HG03095 (cell line): ENCODE measurements around the gene UBAC2.
"Not testable (repeated sequence)": the region's sequence is repeated elsewhere in the genome, so short reads cannot be mapped to it uniquely, and the experiment has no call there.

ENCODE experiments used
- ATAC-seq: cut with Tn5 transposase; IDR thresholded peaks from one replicate; pipeline ENCODE4 v1.9.1; 2021; ENCODE audit warnings: moderate library complexity; ENCODE audit not compliant: unreplicated experiment

The UBAC2 gene

DNA sequence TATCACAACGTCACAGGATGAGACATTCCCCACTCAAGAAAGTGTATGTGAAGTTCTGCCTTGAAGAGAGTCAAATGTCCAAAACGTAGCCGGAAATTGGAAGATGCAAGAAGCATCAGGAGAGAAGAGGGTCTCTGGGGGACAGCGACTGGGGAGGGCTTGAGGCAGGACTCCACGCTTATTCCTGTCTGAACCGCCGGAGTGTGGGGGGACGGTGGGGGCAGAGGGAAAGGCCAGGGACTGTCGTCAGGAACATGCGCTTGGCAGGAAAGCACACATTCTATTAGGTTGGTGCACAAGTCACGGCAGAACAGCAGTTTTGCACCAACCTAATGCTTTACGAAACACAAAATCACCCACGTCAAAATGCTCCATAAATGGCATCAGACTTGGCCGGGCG, 205.3 kb downstream of the UBAC2 start:
- ATAC-seq: no peak

DNA sequence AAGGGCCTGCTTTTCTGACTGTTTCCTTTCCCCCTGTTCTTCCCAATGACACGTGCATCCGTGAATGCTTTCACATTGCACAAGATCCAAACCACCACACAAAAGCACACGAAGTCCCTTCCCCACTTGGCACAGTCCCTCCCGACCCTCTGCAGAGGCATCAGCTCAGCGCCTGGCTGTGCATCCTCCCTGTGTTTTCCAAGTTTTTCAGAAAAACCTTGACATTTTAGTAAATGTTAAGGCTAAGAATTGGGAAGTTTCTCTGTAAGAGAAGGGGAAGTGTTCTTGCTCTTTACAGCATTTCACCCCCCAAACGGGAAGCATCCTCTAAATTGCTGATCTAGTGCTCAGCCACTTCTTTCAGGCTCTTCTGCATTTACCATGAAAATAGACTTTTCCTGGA, 206.1 kb downstream of the UBAC2 start:
- no peak for ATAC-seq

DNA sequence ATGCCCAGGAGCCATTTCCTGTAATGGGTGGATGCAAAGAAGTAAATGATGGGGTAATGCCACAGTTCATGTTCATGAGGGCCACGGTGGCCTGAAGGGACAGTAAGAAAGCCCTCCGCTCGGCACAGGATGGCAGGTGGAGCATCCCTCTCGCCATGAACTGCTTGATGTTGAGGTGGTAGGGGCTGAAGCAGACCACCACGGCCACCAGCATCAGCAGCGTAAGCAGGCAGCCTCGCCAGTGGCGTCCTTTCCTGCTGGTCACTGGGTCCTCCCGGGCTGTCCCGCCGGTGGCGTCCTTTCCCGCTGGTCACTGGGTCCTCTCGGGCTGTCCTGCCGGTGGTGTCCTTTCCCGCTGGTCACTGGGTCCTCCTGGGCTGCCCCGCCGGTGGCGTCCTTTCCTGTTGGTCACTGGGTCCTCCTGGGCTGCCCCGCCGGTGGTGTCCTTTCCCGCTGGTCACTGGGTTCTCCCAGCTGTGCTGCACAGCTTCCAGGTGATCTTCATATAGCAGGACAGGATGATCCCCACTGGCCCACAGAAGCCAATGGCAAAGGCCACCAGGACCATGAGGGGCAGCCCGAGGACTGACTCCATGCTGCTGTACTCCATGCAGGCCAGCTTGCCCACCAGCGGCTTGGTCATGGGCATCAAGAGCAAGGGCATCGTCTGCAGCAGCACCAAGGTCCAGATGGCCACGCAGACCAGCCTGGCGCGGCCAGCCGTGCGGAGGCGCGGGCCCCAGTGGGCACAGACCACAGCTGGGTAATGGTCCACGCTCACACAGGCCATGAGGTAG, 207.4 kb downstream of the UBAC2 start:
- no peak for ATAC-seq

DNA sequence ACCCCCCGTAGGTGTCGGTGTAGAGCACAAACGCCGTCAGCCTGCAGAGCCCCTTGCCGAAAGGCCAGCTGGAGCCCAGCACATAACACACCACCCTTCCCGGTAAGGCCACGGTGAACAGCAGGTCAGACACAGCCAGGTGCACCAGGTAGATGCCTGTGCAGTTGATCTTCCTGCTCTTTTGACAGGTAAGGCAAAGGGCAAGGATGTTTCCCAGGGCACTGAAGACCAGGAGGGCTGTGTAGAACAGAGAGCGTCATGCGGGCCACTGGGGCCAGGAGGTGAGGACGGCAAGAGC, 208.0 kb downstream of the UBAC2 start:
- no peak for ATAC-seq

DNA sequence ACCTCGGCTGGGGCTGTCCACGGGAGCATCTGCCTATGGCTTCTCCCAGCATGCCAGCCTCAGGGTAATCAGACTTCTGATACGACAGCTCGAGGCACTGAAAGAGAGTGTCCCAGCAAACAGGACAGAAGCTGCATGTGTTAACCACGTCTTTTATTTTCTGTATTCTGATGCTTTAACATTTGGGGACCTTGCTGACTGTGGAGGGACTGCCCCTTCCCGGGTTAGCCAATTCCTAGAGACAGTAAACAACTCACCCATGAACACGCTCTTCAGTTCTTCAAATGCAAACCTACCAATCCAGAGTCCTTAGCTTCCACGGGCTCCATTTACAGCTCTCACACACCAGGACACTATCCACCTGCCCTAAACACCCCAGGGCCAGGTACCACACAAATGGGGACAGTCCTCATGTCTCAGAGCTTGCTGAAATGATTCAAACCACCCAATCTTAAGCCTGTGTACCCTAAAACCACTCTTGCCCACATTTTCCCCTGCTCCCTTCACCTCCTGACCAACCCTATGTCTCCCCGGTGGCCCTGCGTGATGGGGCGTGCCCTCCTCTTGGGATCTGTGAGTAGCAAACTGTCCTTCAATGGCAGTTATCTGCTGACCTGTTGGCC, 208.9 kb downstream of the UBAC2 start:
- not testable (repeated sequence) for ATAC-seq

DNA sequence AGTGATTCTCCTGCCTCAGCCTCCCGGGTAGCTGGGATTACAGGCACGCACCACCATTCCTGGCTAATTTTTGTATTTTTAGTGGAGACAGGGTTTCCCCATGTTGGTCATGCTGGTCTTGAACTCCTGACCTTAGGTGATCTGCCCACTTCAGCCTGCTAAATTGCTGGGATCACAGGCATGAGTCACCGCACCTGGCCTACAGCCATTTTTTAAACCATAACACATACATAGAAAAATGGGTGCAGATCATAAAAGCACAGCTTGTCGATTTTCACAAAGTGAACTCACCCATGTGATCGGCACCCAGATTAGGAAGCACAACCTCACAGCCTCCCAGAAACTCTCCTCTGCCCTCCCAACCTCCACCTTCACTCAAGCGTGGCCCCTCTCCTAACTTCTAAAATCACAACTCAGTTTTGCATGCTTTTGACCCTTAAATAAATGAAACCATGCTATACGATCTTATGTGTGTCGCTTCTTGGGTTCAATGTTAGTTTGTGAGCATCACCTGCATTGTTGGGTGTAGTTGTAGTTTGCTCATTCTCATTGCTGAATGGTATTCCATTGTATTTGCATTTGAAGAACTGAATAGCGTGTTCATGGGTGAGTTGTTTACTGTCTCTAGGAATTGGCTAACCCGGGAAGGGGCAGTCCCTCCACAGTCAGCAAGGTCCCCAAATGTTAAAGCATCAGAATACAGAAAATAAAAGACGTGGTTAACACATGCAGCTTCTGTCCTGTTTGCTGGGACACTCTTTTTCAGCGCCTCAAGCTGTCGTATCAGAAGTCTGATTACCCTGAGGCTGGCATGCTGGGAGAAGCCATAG, 210.2 kb downstream of the UBAC2 start:
- not testable (repeated sequence) for ATAC-seq

DNA sequence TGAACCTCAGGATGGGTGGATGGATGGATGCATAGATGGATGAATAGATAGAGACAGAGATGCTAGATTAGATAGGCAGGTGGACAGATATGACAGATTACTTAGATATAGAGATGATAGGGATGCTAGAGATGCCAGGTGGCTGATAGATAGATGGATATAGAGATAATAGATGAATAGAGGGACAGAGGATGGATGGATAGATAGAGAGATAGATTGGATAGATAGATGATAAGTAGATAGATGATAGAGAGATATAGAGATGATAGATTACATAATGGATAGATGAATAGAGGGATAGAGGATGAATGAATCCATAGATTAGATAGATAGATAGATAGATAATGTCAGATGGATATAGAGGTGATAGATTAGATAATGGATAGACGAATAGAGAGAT, 212.2 kb downstream of the UBAC2 start:
- ATAC-seq: no peak

DNA sequence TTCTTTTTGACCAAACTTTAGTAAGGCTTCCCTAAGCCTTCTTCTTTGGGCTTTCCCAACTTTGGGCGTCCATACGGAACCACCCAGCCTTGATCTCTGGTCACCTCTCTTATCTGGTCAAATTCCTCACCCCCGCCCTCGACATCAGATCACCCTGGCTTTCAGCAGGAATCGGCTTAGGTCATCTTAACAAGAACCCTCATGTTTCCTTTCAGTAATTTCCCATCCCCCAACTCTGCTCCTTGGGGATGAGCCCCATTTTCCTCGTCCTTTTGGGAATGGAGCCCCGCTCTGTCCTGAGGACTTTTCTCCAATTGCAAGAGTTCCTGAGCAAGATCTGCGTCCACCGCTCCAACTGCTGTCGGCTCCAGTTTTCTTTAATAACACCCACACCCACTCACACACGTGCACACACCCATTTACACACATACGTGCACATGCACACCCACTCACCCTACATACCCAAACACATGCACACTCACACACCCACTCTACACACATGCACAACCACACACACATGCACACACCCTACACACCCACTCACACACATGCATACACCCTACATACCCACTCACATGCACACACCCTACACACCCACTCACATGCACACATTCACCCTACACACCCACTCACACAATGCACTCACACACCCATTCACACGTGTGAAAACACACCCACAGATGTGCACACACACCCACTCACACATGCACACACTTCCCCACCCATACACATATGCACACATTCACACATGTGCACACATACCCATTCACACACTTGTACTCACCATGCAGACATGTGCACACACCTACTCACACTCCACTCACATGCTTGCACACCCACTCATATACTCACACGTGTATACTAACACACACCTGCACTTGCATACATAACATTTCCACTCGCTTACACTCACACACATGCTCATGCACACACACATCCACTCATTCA, 213.7 kb downstream of the UBAC2 start:
- no peak for ATAC-seq

DNA sequence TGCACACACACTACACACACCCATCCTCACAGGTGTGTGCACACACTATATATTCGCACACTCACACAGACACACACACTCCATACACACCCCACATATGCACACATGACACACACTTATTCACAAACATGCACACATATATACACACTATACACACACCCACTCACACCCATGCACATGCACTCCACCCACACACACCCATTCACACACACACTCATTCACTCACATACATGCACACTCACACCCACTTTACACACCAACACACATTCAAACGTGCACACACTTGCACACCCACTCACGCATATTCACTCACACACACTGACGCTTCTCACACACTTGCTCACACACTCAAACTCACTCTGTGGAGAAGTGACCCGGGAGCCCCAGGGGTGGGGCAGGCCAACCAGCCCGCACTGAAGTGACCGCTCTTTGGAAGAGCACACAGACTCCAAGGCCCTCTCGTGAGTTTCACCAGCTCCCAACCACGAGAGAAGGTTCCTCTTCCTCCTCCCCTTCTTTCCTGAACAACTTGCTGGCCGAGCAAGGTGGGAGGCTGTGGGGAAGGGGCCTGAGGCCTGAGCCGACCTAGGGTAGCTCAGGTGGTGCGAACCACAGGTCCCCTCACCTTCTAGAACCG, 214.5 kb downstream of the UBAC2 start:
- ATAC-seq: no peak

DNA sequence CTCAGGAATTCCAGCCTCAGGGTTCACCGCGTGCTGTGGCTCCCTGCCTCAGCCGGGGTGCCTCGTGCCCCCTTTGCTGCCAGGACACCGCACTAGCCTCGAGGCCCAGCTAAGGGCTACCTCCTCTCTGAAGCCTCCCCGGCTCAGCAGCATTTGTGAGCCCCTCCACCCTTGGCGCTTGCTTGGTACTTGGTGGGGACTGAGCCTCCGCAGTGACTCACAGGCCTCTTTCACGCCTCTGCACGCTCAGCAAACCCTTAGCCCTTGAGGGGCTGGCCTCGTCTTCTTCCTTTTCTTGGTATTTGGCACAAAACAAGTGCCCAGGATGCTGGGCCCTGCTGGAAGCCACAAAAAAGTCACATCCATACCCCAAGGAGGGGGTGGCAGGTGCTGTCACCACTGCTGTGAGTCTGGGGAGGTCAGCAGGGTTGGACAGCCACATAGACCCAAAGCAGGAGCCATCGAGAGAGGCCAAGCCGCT, 215.2 kb downstream of the UBAC2 start:
- no peak for ATAC-seq

DNA sequence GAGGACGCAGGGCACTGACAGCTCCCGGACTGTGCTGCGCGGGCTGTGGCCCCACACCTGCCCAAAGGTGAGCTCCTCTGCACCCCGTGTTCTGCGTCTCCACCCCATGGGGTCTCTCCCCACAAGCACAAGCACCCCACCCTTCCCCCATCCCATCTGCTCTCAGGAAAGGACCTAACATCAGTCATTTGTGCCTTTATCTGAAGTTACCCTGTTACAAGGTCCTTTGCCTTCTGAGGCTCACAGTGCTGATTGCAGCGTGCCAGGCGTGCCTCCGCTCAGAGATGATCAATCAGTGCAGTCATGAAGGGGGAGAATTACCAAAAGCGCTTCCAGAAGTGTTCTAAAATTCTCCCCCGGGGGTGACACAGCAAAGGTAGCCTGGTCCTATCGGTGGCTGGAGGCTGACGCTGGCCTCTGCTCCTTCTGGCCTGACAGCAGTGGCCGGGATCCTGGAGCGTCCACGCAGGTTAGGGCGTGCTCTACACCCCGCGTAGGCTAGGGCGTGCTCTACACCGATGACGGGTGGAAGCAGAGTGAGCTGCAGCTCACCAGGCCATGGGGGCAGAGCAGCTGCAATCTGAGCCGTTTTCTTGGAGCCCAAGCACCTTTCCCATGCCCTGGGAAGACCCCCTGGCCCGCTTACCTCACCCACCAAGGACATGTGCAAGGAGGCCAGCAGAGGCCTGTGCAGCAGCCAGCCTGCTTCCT, 215.9 kb downstream of the UBAC2 start:
- ATAC-seq: no peak

DNA sequence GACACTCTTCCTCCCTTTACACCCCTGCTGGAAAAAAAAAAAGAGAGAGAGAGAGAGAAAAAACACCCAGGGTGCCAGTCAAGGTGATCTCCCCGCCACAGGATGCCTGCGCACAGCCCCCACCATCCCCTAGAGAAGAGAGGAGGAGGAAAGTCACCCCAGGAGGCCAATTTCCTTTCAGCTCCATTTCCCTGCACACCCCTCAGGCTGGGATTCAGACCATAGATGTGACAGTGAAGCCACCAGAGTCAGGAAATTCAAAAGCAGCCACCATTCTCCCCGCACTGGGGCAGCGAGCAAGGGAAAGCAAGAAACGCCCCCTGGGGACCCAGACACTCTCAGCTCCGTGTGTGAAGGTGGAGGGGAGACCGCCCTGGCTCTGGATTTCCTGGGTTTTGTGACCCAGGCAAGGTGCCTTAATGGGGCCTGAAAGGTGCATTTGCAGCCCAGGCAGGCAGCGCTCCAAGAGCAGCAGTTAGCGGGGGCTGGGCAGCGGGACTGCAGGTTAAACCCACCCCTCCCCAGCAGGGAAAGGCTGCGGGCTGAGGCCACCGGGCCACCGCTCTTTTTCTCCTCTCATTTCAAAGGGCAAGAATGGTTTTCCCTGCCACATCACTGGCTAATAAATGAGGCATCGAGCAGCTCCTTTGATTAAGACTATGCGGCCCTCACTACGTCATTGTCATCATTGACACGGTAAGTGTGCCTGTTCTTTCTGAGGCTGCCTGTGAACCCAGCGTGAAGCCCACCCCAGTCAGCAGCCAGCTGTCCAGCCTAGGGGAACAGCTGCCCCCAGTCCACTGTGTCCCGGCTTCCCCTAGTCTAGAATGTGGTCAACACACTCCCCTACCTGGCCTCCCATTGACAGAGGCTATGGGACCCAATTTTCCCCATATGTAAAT, 216.8 kb downstream of the UBAC2 start:
- ATAC-seq: no peak

DNA sequence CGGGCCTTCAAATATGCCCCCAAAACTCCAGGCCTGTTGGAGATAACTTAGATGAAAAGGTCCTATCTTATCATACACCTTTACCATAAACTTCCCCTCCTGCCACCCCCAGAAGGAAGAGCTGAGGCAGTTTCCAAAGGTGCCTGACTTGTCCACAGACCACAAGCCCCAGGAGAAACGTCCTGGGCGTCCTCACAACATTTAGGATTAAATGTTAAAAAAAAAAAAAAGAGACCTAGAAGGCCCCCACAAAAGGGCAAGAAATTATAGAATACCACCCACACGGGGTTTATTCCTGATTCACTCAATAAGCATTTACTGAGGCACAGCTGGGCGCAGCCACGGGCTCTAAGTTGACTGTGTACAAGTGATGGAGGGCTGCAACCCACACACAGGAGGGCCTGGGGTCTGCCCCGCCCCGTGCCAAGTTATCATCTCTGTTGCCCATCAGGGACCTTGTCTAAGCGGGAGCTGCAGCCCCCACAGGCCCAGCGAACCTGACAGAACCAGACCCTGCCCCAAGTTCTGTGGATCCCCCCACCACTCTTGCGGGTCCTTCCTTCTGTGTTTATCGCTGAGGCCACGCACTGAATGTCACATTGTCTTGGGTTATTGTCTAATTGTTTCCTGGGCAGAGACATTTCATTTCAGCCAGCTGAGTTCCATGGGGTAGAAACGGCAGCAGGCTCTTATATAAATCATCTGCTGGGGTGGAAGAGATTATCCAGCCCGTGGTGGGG, 217.6 kb downstream of the UBAC2 start:
- ATAC-seq: no peak

DNA sequence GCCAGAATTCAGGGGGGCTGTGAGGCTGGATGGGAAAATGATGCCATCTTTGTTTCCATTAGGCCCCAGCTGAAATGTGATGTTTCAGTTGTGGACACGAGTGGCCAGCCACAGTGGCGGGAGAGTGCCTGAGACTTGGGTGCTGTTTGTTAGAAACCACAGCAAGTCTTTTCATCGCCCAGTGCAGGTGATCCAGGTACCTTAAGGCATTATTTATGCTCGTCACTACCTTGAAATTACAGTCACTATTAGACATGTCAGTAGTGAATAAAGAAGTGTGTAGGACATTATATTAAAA, 218.1 kb downstream of the UBAC2 start:
- no peak for ATAC-seq

DNA sequence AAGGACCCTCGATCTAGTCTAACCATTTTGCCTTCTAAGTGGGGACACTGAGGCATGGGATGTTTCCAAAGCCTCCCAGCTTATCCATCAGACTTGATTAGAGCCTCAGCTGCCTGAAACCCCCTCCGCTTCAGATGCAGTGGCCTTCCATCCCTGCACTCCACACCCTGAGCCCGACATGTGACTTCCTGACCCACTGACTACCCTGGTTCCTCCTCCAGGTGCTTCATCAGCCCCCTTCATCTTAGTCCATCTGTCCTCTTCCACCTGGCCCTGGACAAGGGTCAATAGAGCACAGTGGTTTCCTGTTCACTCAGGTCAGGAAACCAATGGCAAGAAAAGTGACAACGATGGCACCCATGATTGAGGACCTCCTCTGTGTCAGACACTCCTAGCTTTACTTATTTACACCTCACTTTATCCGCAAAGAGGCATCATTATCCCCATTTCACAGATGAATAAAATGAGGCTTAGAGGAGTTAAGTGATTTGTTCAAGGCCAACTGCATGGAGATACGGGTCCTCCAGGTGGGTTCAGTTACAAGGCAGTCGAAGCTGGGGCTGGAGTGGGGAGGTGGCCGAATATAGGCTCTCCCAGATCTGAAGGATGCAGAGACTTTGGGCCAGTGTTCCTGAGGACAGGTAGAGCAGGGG, 219.1 kb downstream of the UBAC2 start:
- ATAC-seq: no peak

DNA sequence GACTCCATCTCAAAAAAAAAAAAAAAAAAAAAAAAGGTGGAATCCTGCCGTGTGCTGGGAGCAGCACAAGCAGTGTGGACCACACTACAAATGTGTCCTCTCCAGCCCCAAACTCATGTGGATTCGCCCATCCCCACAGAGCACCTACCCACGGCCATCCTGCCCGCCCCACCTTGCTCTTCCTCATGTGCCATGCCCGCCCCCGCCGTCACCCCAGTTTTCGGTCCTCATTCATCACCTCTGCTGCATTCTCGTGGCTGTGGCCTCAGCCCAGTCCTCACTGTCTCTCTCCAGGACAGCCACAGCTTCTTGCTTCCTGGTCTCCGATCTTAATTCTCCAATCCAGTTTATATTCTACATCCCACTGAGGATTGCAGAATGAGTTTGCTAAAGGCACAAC, 220.6 kb downstream of the UBAC2 start:
- ATAC-seq: no peak

DNA sequence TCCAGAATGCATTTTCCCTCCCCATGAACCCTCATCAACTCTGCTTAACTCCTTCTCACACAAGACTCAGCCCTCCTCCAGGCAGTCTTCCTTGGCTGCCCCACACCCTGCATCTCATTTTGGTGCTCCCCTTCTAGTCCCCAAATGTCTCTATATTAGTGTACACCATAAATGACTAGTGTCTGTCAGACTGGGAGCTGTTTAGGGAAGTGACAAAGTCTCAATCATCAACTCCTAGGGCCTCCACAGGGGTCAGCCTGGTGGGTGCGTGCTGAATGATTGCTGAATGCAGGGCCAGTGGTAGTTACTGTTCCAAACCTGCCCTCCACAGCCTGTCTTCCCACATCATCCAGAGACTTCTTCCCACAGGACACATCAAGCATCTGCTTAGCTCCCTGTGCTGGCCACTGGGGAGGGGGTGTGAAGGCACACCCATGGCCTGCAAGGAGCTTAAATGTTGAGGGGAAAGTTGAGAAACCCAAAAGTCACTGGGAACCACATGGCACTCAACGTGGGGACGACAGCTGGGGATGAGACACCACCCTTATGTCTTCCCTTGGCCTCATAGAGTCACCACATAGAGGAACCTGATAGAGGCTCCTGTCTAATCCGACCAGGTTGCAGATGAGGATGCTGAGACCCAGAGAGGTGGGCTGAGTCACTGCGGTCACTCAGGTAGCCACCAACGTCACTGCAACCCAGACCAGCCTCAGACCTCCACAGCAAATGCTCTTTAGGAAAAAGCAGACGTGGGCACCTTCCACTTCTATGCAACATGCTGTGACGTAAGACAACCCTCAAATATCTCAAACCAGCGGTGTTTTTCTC, 221.3 kb downstream of the UBAC2 start:
- ATAC-seq: no peak
